ENCODE measurements around the gene SLC7A1.

SLC7A1 gene

GRCh38 chr13:29503041-29503837, 92.2 kb downstream of the SLC7A1 start:
- no peak overlapping the region for H3K4me2 ChIP-seq (ENCODE audit: low read length)
- no peak overlapping the region for H3K9ac ChIP-seq (ENCODE audit: low read length)
- H4K20me1 ChIP-seq (ENCODE audit: insufficient read depth, low read length): no peaks in the 10 kb centered on the region
- H3K36me3 ChIP-seq (ENCODE audit: insufficient read depth, low read length): no peaks in the 10 kb centered on the region
- H3K4me1 ChIP-seq (ENCODE audit: insufficient read depth, low read length, severe bottlenecking): peaks cover 15% of the 10 kb centered on the region
- no peaks in the 10 kb centered on the region for H3K9me2 ChIP-seq (ENCODE audit: low read depth, low read length)
- no peaks in the 10 kb centered on the region for H3K9me3 ChIP-seq (ENCODE audit: low read length)
- 0 out of 2 replicates have a peak, but pooled peaks cover 6% of the 10 kb centered on the region for H3K27me3 ChIP-seq (ENCODE audit: insufficient read depth, low read length)
- H3K4me3 ChIP-seq (ENCODE audit: low read depth, low read length, poor library complexity, severe bottlenecking): no peak overlapping the region
- TF ChIP-seq CTCF (IDR thresholded peaks at IDR 0.05; ENCODE audit: low read length) (no peak), EZH2 (IDR thresholded peaks at IDR 0.05; ENCODE audit: borderline replicate concordance, low read length) (no peak)
- no peaks in the 10 kb centered on the region for H3F3A ChIP-seq (ENCODE audit: insufficient read depth, low read length)
- H3K27ac ChIP-seq (ENCODE audit: low read depth, low read length, poor library complexity, severe bottlenecking): no peak overlapping the region
- H3K79me2 ChIP-seq (ENCODE audit: insufficient read depth, low read length): no peaks in the 10 kb centered on the region
- H2AFZ ChIP-seq (ENCODE audit: low read length): no peak overlapping the region

GRCh38 chr13:29502391-29503008, 93.0 kb downstream of the SLC7A1 start:
- no peaks in the 10 kb centered on the region for H3K36me3 ChIP-seq (ENCODE audit: insufficient read depth, low read length)
- no peaks in the 10 kb centered on the region for H4K20me1 ChIP-seq (ENCODE audit: insufficient read depth, low read length)

GRCh38 chr13:29501674-29502073, 93.8 kb downstream of the SLC7A1 start:
- no peaks in the 10 kb centered on the region for H4K20me1 ChIP-seq (ENCODE audit: insufficient read depth, low read length)
- no peak overlapping the region for H3K4me3 ChIP-seq (ENCODE audit: low read depth, low read length, poor library complexity, severe bottlenecking)
- H3K9me3 ChIP-seq (ENCODE audit: low read length): no peaks in the 10 kb centered on the region
- H3K27ac ChIP-seq (ENCODE audit: low read depth, low read length, poor library complexity, severe bottlenecking): no peak overlapping the region
- no peaks in the 10 kb centered on the region for H3F3A ChIP-seq (ENCODE audit: insufficient read depth, low read length)
- no peak for TF ChIP-seq CTCF (IDR thresholded peaks at IDR 0.05; ENCODE audit: low read length)
- TF ChIP-seq EZH2 (IDR thresholded peaks at IDR 0.05; ENCODE audit: borderline replicate concordance, low read length): no peak
- peaks cover 1% of the 10 kb centered on the region for H3K4me1 ChIP-seq (ENCODE audit: insufficient read depth, low read length, severe bottlenecking)
- no peak overlapping the region for H3K9ac ChIP-seq (ENCODE audit: low read length)
- no peak overlapping the region for H2AFZ ChIP-seq (ENCODE audit: low read length)
- H3K79me2 ChIP-seq (ENCODE audit: insufficient read depth, low read length): no peaks in the 10 kb centered on the region
- no peak overlapping the region for H3K4me2 ChIP-seq (ENCODE audit: low read length)
- H3K27me3 ChIP-seq (ENCODE audit: insufficient read depth, low read length): 0 out of 2 replicates have a peak, but pooled peaks cover 6% of the 10 kb centered on the region
- H3K9me2 ChIP-seq (ENCODE audit: low read depth, low read length): no peaks in the 10 kb centered on the region
- no peaks in the 10 kb centered on the region for H3K36me3 ChIP-seq (ENCODE audit: insufficient read depth, low read length)

More at GRCh38 chr13:29502391-29503008, 93.0 kb downstream of the SLC7A1 start:
- Histone ChIP-seq H3K79me2 (ENCODE audit: insufficient read depth, low read length) (no peaks in the 10 kb centered on the region), H3K4me2 (ENCODE audit: low read length) (no peak overlapping the region), H3K9me3 (ENCODE audit: low read length) (no peaks in the 10 kb centered on the region), H3K4me3 (ENCODE audit: low read depth, low read length, poor library complexity, severe bottlenecking) (no peak overlapping the region), H3K27me3 (ENCODE audit: insufficient read depth, low read length) (0 out of 2 replicates have a peak, but pooled peaks cover 6% of the 10 kb centered on the region), H3K27ac (ENCODE audit: low read depth, low read length, poor library complexity, severe bottlenecking) (no peak overlapping the region), H3F3A (ENCODE audit: insufficient read depth, low read length) (no peaks in the 10 kb centered on the region), H2AFZ (ENCODE audit: low read length) (no peak overlapping the region), H3K9me2 (ENCODE audit: low read depth, low read length) (no peaks in the 10 kb centered on the region), H3K9ac (ENCODE audit: low read length) (no peak overlapping the region), H3K4me1 (ENCODE audit: insufficient read depth, low read length, severe bottlenecking) (peaks cover 9% of the 10 kb centered on the region)
- TF ChIP-seq CTCF (IDR thresholded peaks at IDR 0.05; ENCODE audit: low read length) (no peak), EZH2 (IDR thresholded peaks at IDR 0.05; ENCODE audit: borderline replicate concordance, low read length) (no peak)
